Mesodermal cell (in vitro differentiated cells): ENCODE data around the gene JCAD.
A peak's percentile ranks its signal among the peaks of the same experiment; 100 is the strongest.
"Not testable (repeated sequence)": the region's sequence is repeated elsewhere in the genome, so short reads cannot be mapped to it uniquely, and the experiment has no call there.

Experiments
- H3K27ac ChIP-seq: 2 replicates; pipeline ENCODE4 v1.7.0; 2013; ENCODE audit warnings: mild to moderate bottlenecking, low read depth, low read length, moderate library complexity; ENCODE audit not compliant: severe bottlenecking
- H3K36me3 ChIP-seq: 2 replicates; pipeline ENCODE4 v1.7.1; 2013; ENCODE audit warnings: mild to moderate bottlenecking, low read length, moderate library complexity; ENCODE audit not compliant: control insufficient read depth, insufficient read depth
- H3K4me1 ChIP-seq: one replicate; pipeline ENCODE4 v1.7.1; 2013; ENCODE audit warnings: mild to moderate bottlenecking, low read length; ENCODE audit not compliant: insufficient read depth, control insufficient read depth, poor library complexity, severe bottlenecking
- H3K4me3 ChIP-seq: 2 replicates; pipeline ENCODE4 v1.7.0; 2013; ENCODE audit warnings: low read length, control low read depth, mild to moderate bottlenecking; ENCODE audit not compliant: insufficient read depth, poor library complexity, severe bottlenecking; ENCODE audit errors: extremely low read depth
- H3K9me3 ChIP-seq: 2 replicates; pipeline ENCODE4 v1.7.1; 2013; ENCODE audit warnings: mild to moderate bottlenecking, low read length, moderate library complexity; ENCODE audit not compliant: control insufficient read depth
- WGBS, 2 experiments: methylation state at CpG; one replicate each; pipeline ENCODE4 v1.1.5; 2013; ENCODE audit warnings: missing lambda C conversion rate in 2 of 2; ENCODE audit not compliant: insufficient coverage in 2 of 2; 5-methylcytosine and 5-hydroxymethylcytosine counted together

The JCAD gene

DNA sequence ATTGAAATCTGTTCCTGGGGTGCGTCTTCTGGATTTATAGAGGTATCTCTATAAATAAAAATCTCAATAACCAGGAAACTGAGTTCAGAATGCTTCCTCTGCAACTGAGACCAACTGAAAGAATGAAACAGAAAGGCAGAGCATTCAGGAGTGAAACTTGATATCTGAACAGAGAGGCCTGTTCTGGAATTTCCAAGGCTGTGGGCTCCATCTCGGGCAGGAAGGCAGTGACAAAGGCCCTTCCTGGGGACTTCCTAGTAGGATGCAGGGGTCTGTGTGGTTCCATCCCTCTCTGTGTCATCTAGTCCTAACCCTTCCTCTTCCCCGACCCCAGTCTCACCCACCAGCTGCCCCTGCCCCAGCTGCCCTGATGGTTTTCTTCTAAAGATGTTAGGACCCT lies 52.0 kb downstream of the JCAD start:
- Histone ChIP-seq H3K4me3 (no peak overlapping the region), H3K4me1 (no peaks in the 10 kb centered on the region), H3K9me3 (no peaks in the 10 kb centered on the region), H3K36me3 (no peaks in the 10 kb centered on the region), H3K27ac (no peak overlapping the region)
- 50 to 66% methylated on average over 1 to 3 of the region's 3 CpGs for WGBS, 2 experiments

- no peaks in the 10 kb centered on the region for H3K4me1 ChIP-seq
- WGBS, 2 experiments, result 84 to 91% methylated on average over 7 to 8 of the region's 8 CpGs
- no peak overlapping the region for H3K4me3 ChIP-seq
- no peaks in the 10 kb centered on the region for H3K9me3 ChIP-seq
- no peak overlapping the region for H3K27ac ChIP-seq
- no peaks in the 10 kb centered on the region for H3K36me3 ChIP-seq
These were observed 53.0 kb downstream of the JCAD start for GRCh38 chr10:30006410-30006809.

- H3K9me3 ChIP-seq, H3K4me3 ChIP-seq, H3K36me3 ChIP-seq, H3K4me1 ChIP-seq, H3K27ac ChIP-seq: not testable (repeated sequence)
- WGBS, 2 experiments, result 73% methylated on average over 1 of the region's 1 CpG; no CpG with 5 or more reads in 1 of the 2 experiments
These were observed 54.3 kb downstream of the JCAD start for GRCh38 chr10:30005116-30005515.

DNA sequence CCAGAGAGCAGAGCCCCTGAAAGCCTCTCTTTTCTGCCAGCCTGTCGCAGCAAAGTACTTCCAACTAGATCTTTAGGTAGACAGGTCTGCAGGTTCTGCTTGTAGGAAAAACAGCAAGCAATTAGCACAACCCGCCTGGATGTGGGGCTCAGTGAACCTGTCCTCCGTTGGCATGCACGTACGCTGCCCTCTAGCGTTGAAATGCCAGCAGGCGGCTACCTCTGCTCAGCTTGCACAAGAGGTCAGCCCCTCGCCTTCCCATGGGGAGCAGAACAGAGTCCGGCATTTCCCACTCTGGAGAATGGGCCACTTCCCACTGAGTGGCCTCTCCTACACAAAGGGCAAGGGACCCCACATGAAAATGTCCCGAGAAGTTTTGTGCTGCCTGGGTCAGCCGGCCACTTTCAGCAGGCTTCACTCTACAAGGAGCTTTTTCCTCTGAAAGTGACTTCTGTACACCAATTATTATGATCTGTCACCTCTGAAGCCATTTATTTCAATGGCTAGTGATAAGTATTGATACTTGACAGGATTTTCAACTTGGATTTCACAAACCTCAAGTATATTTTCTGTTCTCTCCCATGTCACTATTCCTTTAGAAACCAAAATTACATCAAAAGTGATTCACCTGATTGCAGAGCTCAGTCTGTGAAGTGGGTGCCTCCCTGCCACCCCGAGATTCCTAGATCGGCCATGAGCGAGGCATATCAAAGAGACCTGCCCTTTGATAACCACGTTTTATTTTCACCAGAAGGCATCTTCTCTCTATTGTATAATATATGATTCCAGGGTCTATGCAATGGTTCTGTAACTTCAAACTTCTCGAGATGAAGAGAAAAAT lies 56.7 kb downstream of the JCAD start:
- H3K27ac ChIP-seq, result no peak overlapping the region
- peaks cover 6% of the 10 kb centered on the region for H3K9me3 ChIP-seq
- H3K4me3 ChIP-seq, result no peak overlapping the region
- H3K36me3 ChIP-seq, result no peaks in the 10 kb centered on the region
- 18 to 39% methylated on average over 8 to 11 of the region's 16 CpGs for WGBS, 2 experiments
- H3K4me1 ChIP-seq, result no peaks in the 10 kb centered on the region

DNA sequence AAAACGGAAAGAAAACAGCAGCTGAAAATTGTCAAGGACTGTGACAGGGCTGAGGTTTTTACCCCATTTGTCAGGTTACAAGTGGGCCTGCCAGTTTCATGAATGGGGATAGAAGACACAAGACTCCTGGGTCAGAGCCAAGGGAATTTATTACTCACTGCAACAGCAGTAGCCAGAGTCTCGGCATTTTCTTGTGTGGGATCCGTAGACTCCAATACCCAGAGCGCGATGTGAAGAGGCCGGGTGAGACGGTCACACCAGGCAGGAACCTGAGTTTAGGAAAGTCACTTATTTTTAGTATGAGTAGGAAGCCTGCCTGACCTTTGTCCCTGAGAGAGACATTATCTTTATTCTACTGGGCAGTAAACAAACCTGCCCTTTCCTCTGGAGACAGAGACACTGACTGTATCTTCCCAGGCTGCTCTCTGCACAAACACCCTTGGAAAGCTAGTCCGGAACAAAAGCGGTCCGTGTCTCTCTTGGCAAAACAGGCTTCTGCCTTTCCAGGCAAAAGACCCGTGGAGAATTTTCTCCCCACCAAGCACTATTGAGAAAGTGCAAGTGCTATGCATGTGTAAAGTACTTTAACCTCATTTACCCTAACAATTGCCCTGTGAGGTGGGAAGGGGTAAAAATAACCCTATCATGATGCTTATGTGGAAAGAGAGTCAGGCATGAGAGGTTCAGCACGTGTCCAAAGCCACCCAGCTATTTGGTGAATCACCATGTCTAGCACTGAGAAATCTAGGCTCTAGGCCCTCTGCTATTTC lies 58.4 kb downstream of the JCAD start:
- Histone ChIP-seq H3K27ac (peak overlapping the region; percentile 38), H3K4me1 (peaks cover 8% of the 10 kb centered on the region), H3K9me3 (peaks cover 6% of the 10 kb centered on the region), H3K36me3 (no peaks in the 10 kb centered on the region), H3K4me3 (no peak overlapping the region)
- 73 to 90% methylated on average over 7 to 8 of the region's 12 CpGs for WGBS, 2 experiments

- no peak overlapping the region for H3K27ac ChIP-seq
- H3K9me3 ChIP-seq, result peaks cover 6% of the 10 kb centered on the region
- H3K4me3 ChIP-seq, result no peak overlapping the region
- 38 to 46% methylated on average over 8 to 11 of the region's 12 CpGs for WGBS, 2 experiments
- no peaks in the 10 kb centered on the region for H3K36me3 ChIP-seq
- peaks cover 8% of the 10 kb centered on the region for H3K4me1 ChIP-seq
These were observed 61.1 kb downstream of the JCAD start for GRCh38 chr10:29998142-29998808.

- Histone ChIP-seq H3K27ac (no peak overlapping the region), H3K36me3 (no peaks in the 10 kb centered on the region), H3K9me3 (no peaks in the 10 kb centered on the region), H3K4me3 (no peak overlapping the region), H3K4me1 (peaks cover 8% of the 10 kb centered on the region)
- WGBS, 2 experiments, result 87 to 97% methylated on average over 4 of the region's 4 CpGs
These were observed 64.6 kb downstream of the JCAD start for GRCh38 chr10:29994811-29995210.

- H3K36me3 ChIP-seq, result no peaks in the 10 kb centered on the region
- no peak overlapping the region for H3K27ac ChIP-seq
- H3K4me1 ChIP-seq, result peaks cover 8% of the 10 kb centered on the region
- WGBS, 2 experiments, result 77 to 86% methylated on average over 9 to 14 of the region's 18 CpGs
- H3K9me3 ChIP-seq, result no peaks in the 10 kb centered on the region
- H3K4me3 ChIP-seq, result no peak overlapping the region
These were observed 66.0 kb downstream of the JCAD start for GRCh38 chr10:29993319-29993915.

GRCh38 chr10:29992914-29993313 lies 66.5 kb downstream of the JCAD start:
- H3K36me3 ChIP-seq, result no peaks in the 10 kb centered on the region
- no peak overlapping the region for H3K27ac ChIP-seq
- 96 to 100% methylated on average over 1 to 3 of the region's 4 CpGs for WGBS, 2 experiments
- H3K9me3 ChIP-seq, result no peaks in the 10 kb centered on the region
- no peak overlapping the region for H3K4me3 ChIP-seq
- peaks cover 8% of the 10 kb centered on the region for H3K4me1 ChIP-seq

GRCh38 chr10:29991382-29991781 lies 68.0 kb downstream of the JCAD start:
- no peaks in the 10 kb centered on the region for H3K36me3 ChIP-seq
- H3K27ac ChIP-seq, result no peak overlapping the region
- peaks cover 3% of the 10 kb centered on the region for H3K4me1 ChIP-seq
- no peak overlapping the region for H3K4me3 ChIP-seq
- no peaks in the 10 kb centered on the region for H3K9me3 ChIP-seq
- WGBS, 2 experiments, result 79 to 98% methylated on average over 2 to 3 of the region's 3 CpGs
